Neuron (in vitro differentiated cells): ENCODE results near the gene LYPD5.
A peak's percentile ranks its signal among the peaks of the same experiment; 100 is the strongest.
"Not testable (repeated sequence)": the region's sequence is repeated elsewhere in the genome, so short reads cannot be mapped to it uniquely, and the experiment has no call there.

Experiments used
- H2AFZ ChIP-seq: one replicate; pipeline ENCODE4 v1.6.1; 2013; ENCODE audit warnings: low read depth, mild to moderate bottlenecking, inconsistent platforms, low read length, moderate library complexity
- H3K27me3 ChIP-seq: one replicate; pipeline ENCODE4 v1.6.1; 2013; ENCODE audit warnings: low read length; ENCODE audit not compliant: insufficient read depth
- H3K36me3 ChIP-seq: one replicate; pipeline ENCODE4 v1.6.1; 2013; ENCODE audit warnings: low read length; ENCODE audit not compliant: insufficient read depth
- H3K4me1 ChIP-seq: one replicate; pipeline ENCODE4 v1.6.1; 2013; ENCODE audit warnings: low read length; ENCODE audit not compliant: insufficient read depth
- H3K4me3 ChIP-seq: 2 replicates; pipeline ENCODE4 v1.5.1; 2013; ENCODE audit warnings: mild to moderate bottlenecking, low read length, moderate library complexity
- H3K9me3 ChIP-seq: one replicate; pipeline ENCODE4 v1.6.1; 2013; ENCODE audit warnings: low read length

The LYPD5 gene

DNA sequence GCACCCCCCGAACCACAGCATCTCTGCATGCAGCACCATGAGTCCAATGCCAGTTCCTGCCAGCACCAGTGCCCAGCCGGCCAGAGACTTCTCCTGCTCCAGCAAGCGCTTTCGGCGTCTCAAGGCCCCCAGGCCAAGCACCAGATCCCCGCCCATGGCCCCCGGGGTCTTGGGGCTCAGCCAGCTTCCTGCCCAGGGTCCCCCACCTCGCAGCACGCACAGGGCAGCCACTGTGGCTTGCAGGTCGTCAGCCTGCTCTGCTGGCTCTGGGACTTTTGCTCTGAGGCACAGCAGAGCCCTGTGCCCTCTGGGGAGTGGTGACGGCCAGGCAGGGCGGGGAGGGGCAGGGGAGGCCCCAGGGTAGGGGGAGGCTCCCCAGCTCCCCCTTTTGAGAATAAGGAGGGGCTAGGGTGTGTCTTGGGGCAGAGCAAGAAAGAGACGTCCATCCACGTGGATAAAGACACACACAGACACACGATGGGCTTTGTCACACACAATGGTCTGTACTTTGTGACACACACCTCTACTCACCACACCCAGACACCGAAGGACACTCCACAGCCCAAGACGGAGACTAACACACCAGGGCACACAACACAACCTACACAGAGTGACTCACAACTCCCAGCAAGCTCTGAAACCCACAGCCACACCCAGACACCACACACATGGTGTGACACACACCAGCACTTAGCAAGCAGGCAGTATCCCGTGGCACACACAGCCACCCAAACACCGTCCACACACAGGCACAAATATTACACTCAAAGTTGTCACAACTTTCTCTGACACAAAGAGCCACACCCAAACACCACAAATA lies 21.3 kb downstream of the LYPD5 start, which contains the start of gene KCNN4:
TSS of gene KCNN4 (minus strand) at position 268 of the 820 bp plus-strand sequence. CDS start at position 156, 112 bp downstream.
- no peaks in the 10 kb centered on the region for H3K27me3 ChIP-seq
- H3K36me3 ChIP-seq, result no peaks in the 10 kb centered on the region
- no peak within 1 kb of the TSS for H3K4me3 ChIP-seq
- no peak within 1 kb of the TSS for H2AFZ ChIP-seq
- H3K9me3 ChIP-seq, result no peaks in the 10 kb centered on the region
- peaks cover 7% of the 10 kb centered on the region for H3K4me1 ChIP-seq

GRCh38 chr19:43779820-43780219 lies 22.4 kb downstream of the LYPD5 start:
- Histone ChIP-seq H3K36me3 (no peaks in the 10 kb centered on the region), H3K9me3 (no peaks in the 10 kb centered on the region), H2AFZ (no peak overlapping the region), H3K4me3 (no peak overlapping the region), H3K4me1 (peaks cover 5% of the 10 kb centered on the region), H3K27me3 (no peaks in the 10 kb centered on the region)

- no peaks in the 10 kb centered on the region for H3K9me3 ChIP-seq
- H3K27me3 ChIP-seq, result peaks cover 4% of the 10 kb centered on the region
- no peaks in the 10 kb centered on the region for H3K36me3 ChIP-seq
- H2AFZ ChIP-seq, result no peak overlapping the region
- H3K4me1 ChIP-seq, result peaks cover 8% of the 10 kb centered on the region
- no peak overlapping the region for H3K4me3 ChIP-seq
Measured at GRCh38 chr19:43779147-43779819, 23.0 kb downstream of the LYPD5 start.

DNA sequence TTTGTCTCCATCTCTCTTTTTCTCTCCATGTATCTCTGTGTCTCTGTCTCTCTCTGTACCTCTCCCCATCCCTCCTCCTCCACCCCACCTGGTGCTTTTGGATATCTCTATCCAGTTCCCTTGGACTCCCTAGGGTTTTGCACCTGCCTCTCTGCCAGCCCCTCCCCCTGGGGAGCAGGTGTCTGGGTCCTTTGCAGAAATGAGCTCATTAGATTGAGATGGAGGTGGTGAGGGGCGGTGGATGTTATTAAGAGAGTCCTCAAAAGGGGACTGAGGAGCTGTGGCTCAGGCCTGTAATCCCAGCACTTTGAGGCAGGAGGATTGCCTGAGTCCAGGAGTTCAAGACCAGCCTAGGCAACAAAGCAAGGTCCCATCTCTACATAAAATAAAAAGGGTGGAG lies 23.6 kb downstream of the LYPD5 start:
- no peaks in the 10 kb centered on the region for H3K36me3 ChIP-seq
- no peak overlapping the region for H2AFZ ChIP-seq
- no peak overlapping the region for H3K4me3 ChIP-seq
- H3K4me1 ChIP-seq, result peaks cover 11% of the 10 kb centered on the region
- H3K9me3 ChIP-seq, result no peaks in the 10 kb centered on the region
- peaks cover 10% of the 10 kb centered on the region for H3K27me3 ChIP-seq

DNA sequence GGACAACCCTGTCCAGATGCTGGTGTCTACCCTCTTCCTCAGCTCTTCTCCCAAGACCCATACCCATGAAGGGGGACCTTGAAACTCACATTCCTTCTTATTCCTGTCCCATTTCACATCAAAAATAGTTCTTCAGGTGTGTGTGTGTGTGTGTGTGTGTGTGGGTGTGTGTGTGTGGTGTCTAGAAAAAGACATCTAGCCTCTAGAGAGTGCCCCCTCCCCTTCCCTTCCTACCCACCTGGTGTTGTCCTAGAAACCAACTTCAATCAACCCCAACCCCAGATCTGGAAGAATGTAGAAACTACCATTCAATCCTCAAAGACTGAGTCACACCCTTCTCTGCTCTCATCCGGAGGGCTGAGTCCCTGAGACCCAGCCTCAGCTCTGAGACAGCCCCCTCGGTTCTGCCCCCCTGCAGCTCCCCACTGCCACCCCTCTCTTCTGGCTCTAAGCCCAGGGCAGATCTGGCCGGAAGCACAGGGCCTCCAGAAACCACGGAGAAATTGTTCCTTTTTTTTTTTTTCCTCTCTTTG lies 25.0 kb downstream of the LYPD5 start:
- no peak overlapping the region for H3K4me3 ChIP-seq
- peaks cover 11% of the 10 kb centered on the region for H3K4me1 ChIP-seq
- no peaks in the 10 kb centered on the region for H3K36me3 ChIP-seq
- peaks cover 25% of the 10 kb centered on the region for H3K27me3 ChIP-seq
- no peak overlapping the region for H2AFZ ChIP-seq
- H3K9me3 ChIP-seq, result no peaks in the 10 kb centered on the region

DNA sequence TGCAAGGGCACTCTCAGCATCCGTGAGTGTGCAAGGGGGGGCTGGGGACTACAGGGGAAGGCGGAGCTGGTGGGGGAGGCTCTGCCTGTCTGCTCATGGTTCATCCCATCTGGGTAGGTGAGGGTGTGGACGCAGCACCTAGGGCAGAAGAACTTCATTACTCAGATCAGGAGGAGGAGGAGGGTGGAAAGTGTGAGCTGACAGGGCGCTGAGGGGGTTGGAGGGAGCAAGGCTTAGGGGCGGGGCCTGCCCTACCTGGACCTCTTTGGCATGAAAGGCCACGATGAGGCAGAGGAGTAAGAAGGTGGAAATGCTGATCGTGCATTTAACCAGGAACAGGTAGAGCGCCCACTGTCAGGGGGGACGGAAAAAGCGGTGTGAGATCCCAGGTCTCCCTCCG lies 26.0 kb downstream of the LYPD5 start:
- no peaks in the 10 kb centered on the region for H3K9me3 ChIP-seq
- no peak overlapping the region for H2AFZ ChIP-seq
- H3K27me3 ChIP-seq, result peaks cover 31% of the 10 kb centered on the region
- H3K36me3 ChIP-seq, result no peaks in the 10 kb centered on the region
- H3K4me1 ChIP-seq, result peaks cover 11% of the 10 kb centered on the region
- no peak overlapping the region for H3K4me3 ChIP-seq

GRCh38 chr19:43775299-43775890 lies 26.9 kb downstream of the LYPD5 start:
- Histone ChIP-seq H2AFZ (no peak overlapping the region), H3K27me3 (peaks cover 37% of the 10 kb centered on the region), H3K36me3 (no peaks in the 10 kb centered on the region), H3K9me3 (no peaks in the 10 kb centered on the region), H3K4me1 (peaks cover 11% of the 10 kb centered on the region), H3K4me3 (no peak overlapping the region)

GRCh38 chr19:43774940-43775258 lies 27.3 kb downstream of the LYPD5 start:
- H3K27me3 ChIP-seq, result peaks cover 40% of the 10 kb centered on the region
- H2AFZ ChIP-seq, H3K4me3 ChIP-seq, H3K9me3 ChIP-seq, H3K36me3 ChIP-seq: not testable (repeated sequence)
- H3K4me1 ChIP-seq, result peaks cover 11% of the 10 kb centered on the region

- peak overlapping the region; percentile 21 for H3K4me3 ChIP-seq
- peaks cover 11% of the 10 kb centered on the region for H3K4me1 ChIP-seq
- H2AFZ ChIP-seq, result peak overlapping the region; percentile 56
- H3K36me3 ChIP-seq, result no peaks in the 10 kb centered on the region
- no peaks in the 10 kb centered on the region for H3K9me3 ChIP-seq
- H3K27me3 ChIP-seq, result peaks cover 45% of the 10 kb centered on the region
Measured at GRCh38 chr19:43774103-43774939, 27.9 kb downstream of the LYPD5 start.

GRCh38 chr19:43773725-43774102 lies 28.5 kb downstream of the LYPD5 start:
- Histone ChIP-seq H2AFZ (peak overlapping the region; percentile 56), H3K27me3 (peaks cover 48% of the 10 kb centered on the region), H3K4me1 (peaks cover 11% of the 10 kb centered on the region), H3K4me3 (no peak overlapping the region), H3K9me3 (no peaks in the 10 kb centered on the region), H3K36me3 (no peaks in the 10 kb centered on the region)

DNA sequence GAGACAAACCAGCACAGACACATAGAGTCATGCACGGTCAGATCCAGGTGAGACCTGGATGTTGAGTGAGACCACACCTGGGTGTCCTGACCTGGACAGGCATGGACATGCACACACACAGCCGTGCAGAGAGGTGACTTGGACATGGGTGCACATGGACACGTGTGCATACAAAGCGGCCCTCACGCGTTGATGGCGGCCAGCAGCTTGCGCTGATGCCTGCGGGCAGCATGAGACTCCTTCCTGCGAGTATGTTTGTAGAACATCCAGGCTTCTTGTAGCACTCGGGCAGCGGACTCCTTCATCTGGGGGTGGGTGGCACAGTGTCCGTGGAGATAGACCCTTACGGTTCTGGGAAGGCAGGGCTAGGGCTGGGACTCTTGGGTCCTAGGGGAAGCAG lies 33.0 kb downstream of the LYPD5 start:
- Histone ChIP-seq H3K4me3 (no peak overlapping the region), H3K9me3 (no peaks in the 10 kb centered on the region), H3K27me3 (peaks cover 44% of the 10 kb centered on the region), H2AFZ (no peak overlapping the region), H3K36me3 (no peaks in the 10 kb centered on the region), H3K4me1 (peaks cover 3% of the 10 kb centered on the region)

DNA sequence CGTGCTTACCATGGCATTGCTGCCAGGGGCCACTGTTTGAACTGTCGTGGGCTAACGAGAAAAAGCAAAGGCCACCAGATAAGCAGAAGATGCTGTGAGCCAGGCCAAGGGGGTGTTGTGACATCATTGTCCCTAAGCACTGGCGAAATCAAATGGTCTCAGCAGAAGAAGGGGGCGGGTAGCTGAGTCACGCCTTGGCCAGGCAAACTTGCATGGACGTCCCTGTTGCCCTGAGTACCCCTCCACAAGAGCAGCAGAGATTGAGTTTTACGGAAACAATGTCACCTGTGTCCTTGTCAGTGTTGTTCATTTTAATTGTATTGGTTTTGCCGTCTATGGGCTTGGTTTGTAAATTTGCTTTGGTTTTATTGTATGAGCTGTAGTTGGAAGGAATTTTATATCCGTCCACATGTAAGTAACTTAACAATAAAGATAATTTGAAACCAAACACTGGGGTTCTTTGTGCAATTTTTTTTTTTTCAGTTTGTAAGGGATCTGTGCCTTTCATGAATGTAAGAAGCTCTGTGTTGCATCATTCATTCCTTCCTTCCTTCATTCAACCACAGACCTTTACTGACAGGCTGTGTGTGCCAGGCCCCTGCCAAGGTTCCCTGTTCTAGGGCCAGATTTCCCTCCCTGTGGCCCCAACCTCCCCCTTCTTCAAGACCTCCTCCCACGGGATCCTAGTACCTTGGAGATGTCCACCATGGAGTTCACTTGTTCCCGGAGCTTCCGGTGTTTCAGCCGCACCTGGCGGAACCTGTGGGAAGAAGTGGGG lies 33.8 kb downstream of the LYPD5 start:
- Histone ChIP-seq H3K9me3 (no peaks in the 10 kb centered on the region), H3K4me1 (no peaks in the 10 kb centered on the region), H2AFZ (no peak overlapping the region), H3K36me3 (no peaks in the 10 kb centered on the region), H3K27me3 (peaks cover 36% of the 10 kb centered on the region), H3K4me3 (no peak overlapping the region)
